G401 (cell line): Measurements from ENCODE around the gene TTL. TPM values are rescaled to one million over a fixed set of nuclear protein-coding genes. Genes with fewer than 3 reads are reported as not detected.
A peak's percentile ranks its signal among the peaks of the same experiment; 100 is the strongest.
"Not testable (repeated sequence)": the region's sequence is repeated elsewhere in the genome, so short reads cannot be mapped to it uniquely, and the experiment has no call there.

Experiments used
- DNase-seq: peaks from one replicate; pipeline ENCODE4 v3.0.0-alpha.2; 2015; ENCODE audit warnings: low spot score
- in situ Hi-C: cut with HindIII; loops from 2 replicates; pipeline ENCODE4 v1.10.0; 2016; ENCODE audit warnings: low sequenced_read_pairs, mixed read lengths
- total RNA-seq: library from RNA; depleted of rRNA; stranded (reverse); fragments of >200 nt; shearing (Covaris generic); gene quantifications from 2 replicates; pipeline ENCODE4 v1.2.3, GENCODE V29; 2014; rRNA removed

TTL gene
- total RNA-seq, 1 experiment from 2014 or later, result 96.2 TPM

DNA sequence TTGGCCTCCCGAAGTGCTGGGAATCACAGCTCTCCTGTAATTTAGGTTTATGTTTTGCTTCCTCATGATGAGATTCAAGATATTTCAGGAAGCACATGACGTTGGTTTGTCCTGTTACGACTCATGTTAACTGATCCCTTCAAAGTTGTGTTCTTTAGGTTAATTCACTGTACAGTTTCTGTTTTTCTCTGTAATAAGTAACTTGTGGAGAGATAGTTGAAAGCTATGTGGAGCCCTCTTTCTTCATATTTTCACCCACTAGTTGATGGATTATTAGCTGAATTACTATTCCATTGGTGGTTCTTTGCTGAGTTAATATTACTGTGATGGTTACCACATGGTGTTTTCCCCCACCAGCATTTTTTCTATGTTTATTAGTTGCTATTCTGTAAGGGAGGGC lies 84.1 kb downstream of the TTL start:
- no peak for DNase-seq
- in situ Hi-C loops, result no loop called here

DNA sequence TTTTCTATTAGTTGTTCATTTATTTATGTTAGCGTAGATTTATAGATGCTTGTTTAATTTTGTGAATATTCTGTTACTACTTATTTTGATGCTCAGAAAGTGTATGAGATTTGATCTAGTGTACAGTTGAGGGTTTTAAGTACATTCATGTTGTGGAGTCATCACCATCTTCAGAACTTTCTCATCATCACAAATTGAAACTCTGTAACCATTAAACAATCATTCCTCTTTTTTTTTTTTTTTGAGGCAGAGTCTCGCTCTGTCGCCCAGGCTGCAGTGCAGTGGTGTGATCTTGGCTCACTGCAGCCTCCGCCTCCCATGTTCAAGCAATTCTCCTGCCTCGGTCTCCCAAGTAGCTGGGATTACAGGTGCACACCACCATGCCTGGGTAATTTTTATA lies 84.6 kb downstream of the TTL start:
- DNase-seq, in situ Hi-C loops: not testable (repeated sequence)

DNA sequence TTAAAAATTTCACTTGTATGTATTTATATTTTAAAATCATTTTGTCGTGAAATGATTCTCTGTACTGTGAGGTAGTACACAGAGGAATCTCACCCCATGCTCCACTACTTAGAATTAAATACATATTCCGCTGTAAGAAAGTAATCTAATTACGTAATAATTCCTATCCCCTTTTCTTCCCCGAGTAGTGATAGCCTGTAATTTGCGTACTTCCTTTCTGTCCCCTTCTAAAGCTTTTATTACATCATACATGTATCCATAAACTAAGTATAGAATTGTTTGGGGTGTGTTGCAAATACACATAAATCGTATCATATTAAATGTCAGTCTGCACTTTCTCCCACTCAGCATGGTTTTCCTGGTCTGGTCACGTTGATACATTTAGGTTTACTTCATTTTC lies 90.0 kb downstream of the TTL start:
- in situ Hi-C loops, result no loop called here
- no peak for DNase-seq

DNA sequence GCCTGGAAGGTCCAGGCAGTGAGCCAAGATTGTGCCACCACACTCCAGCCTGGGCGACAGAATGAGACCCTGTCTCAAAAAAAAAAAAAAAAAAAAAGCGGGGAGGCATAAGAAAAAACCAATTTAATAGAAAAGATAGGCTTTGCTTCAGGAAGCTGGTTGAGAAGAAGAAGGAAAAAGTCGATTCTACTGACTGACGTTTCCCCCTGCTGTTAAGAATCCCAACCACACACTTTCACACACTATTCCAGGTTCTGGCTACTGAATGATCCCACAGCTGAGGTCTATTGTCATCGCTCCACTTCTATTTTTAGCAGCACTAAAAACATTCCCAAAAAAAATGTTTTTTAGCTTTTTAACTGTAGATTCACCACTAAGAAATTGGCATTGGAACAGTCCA lies 95.8 kb downstream of the TTL start:
- DNase-seq, result no peak
- in situ Hi-C loops, result no loop called here

DNA sequence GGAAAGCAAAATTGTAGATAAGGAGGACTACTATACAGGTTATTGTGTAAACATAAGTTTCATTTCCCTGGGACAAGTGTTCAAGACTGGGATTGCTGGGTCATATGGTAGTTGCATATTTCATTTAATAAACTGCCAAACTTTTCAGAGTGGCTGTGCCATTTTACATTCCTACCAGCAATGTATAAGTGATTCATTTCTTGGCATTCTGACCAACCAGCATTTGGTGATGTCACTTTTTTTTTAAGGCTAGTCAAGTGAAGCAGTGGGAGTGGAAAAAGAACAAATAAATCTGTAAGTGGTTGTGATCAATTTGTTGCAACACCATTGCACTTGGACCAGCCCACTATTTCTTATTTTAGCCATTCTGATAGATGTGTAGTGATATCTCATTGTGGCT lies 97.3 kb downstream of the TTL start:
- in situ Hi-C loops, result no loop called here
- DNase-seq, result no peak

DNA sequence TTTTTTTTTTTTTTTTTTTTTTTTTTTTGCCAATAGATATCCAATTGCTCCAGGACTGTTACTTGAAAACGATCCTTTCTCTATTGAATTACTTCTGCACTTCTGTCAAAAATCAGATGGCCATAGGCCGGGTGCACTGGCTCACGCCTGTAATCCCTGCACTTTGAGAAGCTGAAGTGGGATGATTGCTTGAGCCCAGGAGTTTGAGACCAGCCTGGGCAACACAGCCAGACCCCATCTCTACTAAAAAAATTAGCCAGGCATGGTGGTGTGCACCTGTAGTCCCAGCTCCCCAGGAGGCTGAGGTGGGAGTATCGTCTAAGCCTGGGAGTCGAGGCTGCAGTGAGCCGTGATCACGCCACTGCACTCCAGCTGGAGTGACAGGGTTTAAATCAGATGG lies 98.1 kb downstream of the TTL start:
- in situ Hi-C loops, result no loop called here
- DNase-seq, result no peak

DNA sequence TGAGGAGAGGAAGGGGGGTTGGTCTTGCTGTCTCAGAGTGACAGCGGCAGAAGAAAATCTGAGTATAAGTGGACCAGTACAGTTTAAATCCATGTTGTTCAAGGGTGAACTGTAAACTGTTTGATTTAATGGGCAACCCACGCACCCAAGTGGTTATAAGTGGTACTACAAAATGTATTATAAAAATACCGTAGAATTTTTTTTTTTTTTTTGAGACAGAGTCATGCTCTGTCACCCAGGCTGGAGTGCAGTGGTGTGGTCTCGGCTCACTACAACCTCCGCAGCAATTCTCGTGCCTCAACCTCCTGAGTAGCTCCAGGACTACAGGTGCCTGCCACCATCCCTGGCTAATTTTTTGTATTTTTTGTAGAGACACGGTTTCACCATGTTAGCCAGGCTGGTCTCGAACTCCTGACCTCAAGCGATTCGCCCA lies 100.4 kb downstream of the TTL start:
- peak; percentile 61 for DNase-seq
- in situ Hi-C loops, result no loop called here

DNA sequence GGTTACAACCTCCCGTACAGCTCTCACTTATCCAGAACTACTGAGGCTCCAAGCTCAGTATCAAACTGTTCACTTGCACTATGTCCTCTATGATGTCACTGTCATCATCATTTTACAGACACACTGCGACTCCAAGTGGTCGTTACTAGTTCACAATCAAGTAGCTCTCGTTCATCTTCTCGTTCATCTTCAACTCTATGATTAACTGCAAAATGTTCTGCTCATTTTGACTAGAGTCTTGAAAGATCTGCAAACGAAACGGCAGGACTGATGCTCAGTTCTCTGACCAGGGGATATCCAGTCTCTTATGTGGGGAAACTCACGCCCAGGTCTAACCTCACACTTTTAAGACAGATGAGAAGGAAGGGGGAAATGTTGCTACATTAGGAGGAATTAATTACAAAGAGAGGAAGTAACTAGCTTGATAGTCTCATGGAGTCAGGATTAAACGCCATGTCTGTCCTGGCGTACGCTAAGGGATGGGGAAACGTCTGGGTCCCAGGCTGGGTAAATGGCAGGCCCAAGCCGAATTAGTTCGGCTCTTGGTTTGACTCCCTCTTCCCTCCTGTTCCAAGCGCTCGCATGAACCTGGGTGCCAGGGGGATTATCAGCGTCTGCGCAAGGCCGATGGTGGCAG lies 101.7 kb downstream of the TTL start:
- peak; percentile 28 for DNase-seq
- in situ Hi-C loops, result no loop called here

DNA sequence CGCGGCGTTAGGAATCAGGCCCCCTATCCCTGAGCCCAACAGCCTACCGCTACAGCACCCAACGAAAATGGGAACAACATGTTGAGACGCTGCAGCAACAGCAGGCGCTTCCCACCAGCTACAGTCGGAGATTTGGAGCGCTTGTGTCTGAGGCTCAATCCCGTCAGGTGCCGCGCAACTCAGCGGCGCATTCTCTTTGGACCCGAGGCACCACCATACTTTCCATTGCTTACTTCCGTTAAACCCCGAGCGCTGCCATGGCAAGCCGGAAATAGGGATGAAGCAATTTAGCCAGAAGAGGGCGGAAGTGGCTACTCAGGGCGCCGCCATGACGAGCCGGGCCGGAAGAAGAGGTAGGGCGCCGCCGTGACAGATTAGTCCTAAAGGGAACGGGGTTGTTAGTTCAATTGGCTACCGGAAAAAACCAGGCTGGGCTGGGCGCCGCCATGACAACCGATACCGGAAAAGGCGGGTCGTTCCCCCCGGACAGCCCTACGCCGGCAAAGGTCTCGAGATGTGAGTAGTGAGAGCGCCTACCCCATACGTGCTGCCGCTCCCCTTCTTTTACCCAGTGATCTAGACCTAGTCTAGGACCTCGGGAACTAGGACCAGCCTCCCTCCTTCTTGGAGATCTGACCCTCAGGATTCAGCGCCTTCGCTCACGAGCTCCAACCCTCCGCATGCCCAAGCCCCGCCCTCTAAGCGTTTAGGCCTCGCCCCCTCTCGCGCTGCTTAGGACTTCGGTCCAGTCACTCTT lies 102.4 kb downstream of the TTL start, which contains the start of gene CHCHD5:
CHCHD5 (plus strand) TSS at position 476 of the 757 bp plus-strand sequence; CDS start at position 515, 39 bp downstream.
- in situ Hi-C loops, result no loop called here
- DNase-seq, result peak; percentile 96

DNA sequence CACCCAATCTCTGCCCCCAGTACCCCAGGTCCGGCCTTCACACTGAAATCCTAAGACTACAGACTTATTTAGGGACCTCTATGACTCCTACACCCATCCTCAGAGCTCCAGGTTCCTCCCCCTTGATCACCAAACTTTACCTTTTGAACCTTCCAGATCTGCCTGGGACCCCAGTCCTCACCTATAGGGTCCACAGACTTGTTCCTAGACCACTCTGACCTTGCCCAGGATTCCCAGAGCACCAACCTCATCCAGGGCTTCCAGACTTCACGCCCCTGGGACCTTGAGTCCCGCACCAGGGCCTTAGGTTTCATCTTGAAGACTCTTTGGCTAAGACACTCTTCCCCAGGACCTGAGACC lies 102.9 kb downstream of the TTL start:
- in situ Hi-C loops, result no loop called here
- DNase-seq, result no peak

DNA sequence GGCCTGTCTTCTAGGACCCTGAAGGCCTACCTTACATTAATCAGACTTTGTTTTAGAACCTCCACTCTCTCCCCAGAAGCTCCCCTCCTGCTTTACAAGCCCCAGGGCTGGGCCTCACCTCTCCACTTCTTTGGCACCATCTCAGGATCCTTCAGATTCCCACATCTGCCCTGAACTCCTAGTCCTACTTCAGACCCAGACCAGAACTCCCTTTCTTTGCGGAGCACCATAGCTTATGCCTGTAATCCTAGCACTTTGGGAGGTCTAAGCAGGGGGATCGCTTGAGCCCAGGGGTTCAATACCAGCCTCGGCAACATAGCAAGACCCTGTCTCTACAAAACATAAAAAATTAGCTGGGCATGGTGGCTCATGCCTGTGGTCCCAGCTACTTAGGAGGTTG lies 103.4 kb downstream of the TTL start:
- in situ Hi-C loops, result no loop called here
- no peak for DNase-seq

DNA sequence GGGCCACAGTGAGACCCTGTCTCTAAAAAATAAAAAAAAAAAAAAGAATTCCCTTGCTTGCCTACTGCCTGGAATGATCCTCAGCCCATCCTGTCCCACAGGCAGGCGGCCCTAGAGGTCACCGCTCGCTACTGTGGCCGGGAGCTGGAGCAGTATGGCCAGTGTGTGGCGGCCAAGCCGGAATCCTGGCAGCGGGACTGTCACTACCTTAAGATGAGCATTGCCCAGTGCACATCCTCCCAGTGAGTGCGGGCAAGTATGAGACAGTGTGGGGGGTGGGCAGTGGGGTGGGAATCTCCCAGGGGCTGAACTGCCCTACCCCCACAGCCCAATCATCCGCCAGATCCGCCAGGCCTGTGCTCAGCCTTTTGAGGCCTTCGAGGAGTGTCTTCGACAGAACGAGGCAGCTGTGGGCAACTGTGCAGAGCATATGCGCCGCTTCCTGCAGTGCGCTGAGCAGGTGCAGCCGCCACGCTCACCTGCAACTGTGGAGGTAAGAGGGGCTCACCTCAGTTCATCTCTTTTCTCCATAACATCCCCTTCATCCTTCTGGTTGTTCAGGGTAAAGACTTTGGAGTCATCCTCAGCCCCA lies 104.0 kb downstream of the TTL start:
- DNase-seq, result no peak
- in situ Hi-C loops, result no loop called here

DNA sequence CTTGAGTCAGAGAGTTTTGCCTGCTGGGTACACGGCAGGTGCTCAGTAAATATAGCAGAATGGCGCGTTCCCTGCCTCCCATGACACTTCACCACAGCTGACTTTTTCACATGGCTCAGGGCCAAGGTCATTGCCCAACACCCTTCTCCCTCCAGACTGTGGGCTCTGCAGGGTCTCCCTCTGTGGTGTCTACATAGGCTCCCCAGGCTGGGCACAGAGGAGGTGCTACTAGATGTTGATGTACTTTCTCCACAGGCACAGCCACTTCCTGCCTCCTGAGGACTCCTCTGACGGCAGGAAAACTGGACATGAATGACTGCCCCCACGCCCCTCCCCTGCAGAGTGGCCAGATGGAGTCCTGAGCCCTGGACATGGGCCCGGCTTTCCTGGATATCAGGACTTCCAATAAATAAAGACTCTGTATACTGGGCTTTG lies 106.7 kb downstream of the TTL start:
- peak; percentile 96 for DNase-seq
- in situ Hi-C loops, result no loop called here

Other genes starting within 250 kb of the TTL start
- 3.7 and 3.8 TPM in 2 replicates for gene ZC3H8, start 227.1 kb upstream of the TTL start, total RNA-seq
- gene ZC3H6, start 206.6 kb upstream of the TTL start, total RNA-seq, result 0.98 and 1.7 TPM in 2 replicates
- 3.8 and 9.7 TPM in 2 replicates for gene RGPD8, start 48.5 kb upstream of the TTL start, total RNA-seq
- gene POLR1B, start 60.3 kb downstream of the TTL start, total RNA-seq, result 26.3 and 44.3 TPM in 2 replicates
- gene CHCHD5, start 102.5 kb downstream of the TTL start, total RNA-seq, result 10.8 and 19.2 TPM in 2 replicates
- 81.9 and 125 TPM in 2 replicates for gene SLC20A1, start 163.8 kb downstream of the TTL start, total RNA-seq
- not detected in 2 replicates for gene NT5DC4, start 238.9 kb downstream of the TTL start, total RNA-seq